ENCODE results near the gene BRD2.

GRCh38 chr6:32932132-32932868 is 36.1 kb upstream of the BRD2 start:
- TF ChIP-seq EZH2 (IDR thresholded peaks at IDR 0.05) (no peak), POLR2AphosphoS5 (IDR thresholded peaks at IDR 0.05; ENCODE audit: borderline replicate concordance, low read depth, low read length) (no peak), FOXP2 (optimal IDR thresholded peaks at IDR 0.05; ENCODE audit: control extremely low read depth, extremely low read length, insufficient read depth) (no peak)

All from SK-N-MC (cell line).